Dermis microvascular lymphatic vessel endothelial cell (primary cell): ENCODE data around the gene SCN5A. TPM values are rescaled to one million over a fixed set of nuclear protein-coding genes. Genes with fewer than 3 reads are reported as not detected.

Experiments used
- DNase-seq, 2 donors: peaks; one replicate each; pipeline versions ENCODE4 v3.0.0 to v3.0.0-alpha.2; 2010; ENCODE audit warnings: low read depth in 2 of 2
- total RNA-seq: library from RNA; depleted of rRNA; stranded (reverse); fragments of >200 nt; gene quantifications from 2 replicates; pipeline ENCODE4 v1.2.1, GENCODE V29; 2014

Gene SCN5A
- total RNA-seq, 1 donor from 2014 or later, result 6.2 TPM

GRCh38 chr3:38562467-38562925 lies 87.0 kb downstream of the SCN5A start:
- DNase-seq, result no peak

- no peak for DNase-seq
Measured at GRCh38 chr3:38561746-38562466, 87.6 kb downstream of the SCN5A start.

DNA sequence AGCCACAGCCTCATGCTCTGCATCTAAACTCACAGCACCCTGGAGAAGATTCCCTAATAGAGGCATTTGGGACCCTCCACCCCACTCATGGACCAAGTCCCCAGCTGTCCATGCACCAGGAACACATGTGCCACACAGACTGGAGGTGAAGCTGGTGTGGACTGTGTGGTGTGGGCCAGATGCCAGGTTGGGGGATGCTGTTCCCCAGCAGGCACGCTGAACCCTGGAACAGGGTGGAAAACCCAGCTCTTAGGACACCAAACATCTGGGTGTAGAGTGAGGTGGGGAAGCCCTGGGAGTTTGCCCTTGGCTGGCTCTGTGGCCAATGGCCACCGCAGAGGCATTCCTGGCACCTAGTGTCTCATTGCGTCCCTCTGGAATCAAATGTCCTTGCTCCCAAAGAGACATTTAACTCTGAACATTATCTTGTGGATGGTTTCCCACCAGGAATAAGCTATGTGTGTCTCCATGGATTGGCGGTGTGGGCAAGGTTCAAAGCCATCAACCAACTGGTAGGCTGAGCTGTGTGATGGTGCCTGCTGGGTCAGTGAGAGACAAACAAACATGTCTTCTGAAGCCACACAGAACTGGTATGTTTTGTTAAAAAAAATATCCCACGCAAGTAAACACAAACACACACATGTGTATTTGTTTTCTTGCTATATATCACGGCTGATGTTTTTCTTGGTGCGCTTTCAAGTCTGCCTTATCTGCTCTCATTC lies 88.3 kb downstream of the SCN5A start:
- DNase-seq, result no peak

- DNase-seq, result no peak
Measured at GRCh38 chr3:38560284-38560683, 89.2 kb downstream of the SCN5A start.

GRCh38 chr3:38558864-38559263 lies 90.6 kb downstream of the SCN5A start:
- no peak for DNase-seq

DNA sequence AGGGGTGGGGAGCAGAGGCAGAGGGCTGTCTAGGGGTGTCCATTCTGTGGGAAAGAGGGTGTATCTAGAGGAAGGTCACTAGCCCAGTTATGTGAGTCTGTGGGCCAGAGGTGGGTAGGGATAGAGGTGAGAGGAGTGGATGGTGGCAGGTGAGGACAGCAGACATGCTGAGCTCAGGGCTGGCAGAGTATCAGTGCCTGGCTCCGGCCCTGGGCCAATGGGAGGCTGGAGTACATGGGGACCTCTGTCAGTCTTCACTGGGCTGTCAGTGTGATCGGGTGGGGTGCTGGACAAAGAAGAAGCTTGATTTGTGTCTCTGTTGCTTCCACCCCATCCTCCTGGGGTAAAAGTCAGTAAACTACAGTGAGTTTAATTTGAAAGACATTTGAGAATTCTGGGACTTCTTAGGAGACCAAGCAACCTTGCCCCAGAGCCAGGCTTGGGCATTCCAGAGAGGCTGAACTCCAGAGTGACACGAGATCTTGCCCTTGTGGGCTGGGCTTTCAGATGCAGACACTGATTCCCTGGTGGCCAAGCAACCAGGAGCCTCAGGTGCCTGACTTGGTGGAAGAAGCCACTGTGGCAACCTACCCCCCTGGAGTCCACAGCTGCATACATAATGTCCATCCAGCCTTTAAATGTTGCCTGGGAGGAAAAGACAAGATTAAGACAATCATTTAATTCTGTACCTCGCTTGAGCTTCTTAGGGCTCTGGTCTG lies 92.7 kb downstream of the SCN5A start:
- no peak for DNase-seq

- DNase-seq, result no peak
Measured at GRCh38 chr3:38555926-38556325, 93.6 kb downstream of the SCN5A start.

- no peak for DNase-seq
Measured at GRCh38 chr3:38555149-38555840, 94.2 kb downstream of the SCN5A start.

- no peak for DNase-seq
Measured at GRCh38 chr3:38554127-38554827, 95.2 kb downstream of the SCN5A start.

DNA sequence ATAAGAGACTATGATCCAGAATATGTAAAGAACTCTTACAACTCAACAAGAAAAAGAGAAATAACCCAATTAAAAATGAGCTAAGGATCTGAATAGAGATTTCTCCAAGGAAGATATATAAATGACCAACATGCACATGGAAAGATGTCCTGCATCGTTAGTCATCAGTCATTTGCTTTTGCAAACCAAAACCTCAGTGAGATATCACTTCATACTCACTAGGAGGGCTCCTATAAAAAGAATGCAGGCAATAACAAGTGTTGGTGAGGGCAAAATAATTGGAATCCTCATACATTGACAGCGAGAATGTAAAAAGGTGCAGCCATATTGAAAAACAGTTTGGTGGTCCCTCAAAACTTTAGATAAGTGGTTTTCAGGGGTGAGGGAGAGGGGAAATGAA lies 96.4 kb downstream of the SCN5A start:
- no peak for DNase-seq

GRCh38 chr3:38552364-38552763 lies 97.1 kb downstream of the SCN5A start:
- no peak for DNase-seq

DNA sequence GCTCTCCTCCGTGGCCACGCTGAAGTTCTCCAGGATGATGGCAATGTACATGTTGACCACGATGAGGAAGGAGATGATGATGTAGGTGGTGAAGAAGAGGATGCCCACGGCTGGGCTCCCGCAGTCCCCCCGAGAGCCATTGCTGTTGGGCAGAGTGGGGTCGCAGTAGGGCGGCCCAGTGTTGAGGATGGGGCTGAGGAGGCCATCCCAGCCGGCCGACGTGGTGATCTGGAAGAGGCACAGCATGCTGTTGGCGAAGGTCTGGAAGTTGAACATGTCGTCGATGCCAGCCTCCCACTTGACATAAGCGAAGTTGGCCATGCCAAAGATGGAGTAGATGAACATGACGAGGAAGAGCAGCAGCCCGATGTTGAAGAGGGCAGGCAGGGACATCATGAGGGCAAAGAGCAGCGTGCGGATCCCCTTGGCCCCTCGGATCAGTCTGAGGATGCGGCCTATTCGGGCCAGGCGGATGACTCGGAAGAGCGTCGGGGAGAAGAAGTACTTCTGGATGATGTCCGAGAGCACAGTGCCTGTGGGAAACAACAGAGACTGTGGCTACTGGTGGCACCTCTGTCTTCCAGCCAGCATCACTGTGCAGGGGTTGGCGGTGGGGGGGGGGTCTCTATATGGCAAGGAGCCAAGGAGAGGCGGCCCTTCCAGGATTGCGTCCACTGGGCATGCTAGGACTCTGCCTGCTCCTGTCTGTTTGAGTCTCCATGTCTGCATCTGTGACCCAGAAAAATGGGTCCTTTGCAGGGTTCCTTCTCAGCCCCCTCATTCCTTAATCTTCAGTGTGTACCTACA lies 98.3 kb downstream of the SCN5A start:
- DNase-seq, result no peak

- no peak for DNase-seq
Measured at GRCh38 chr3:38549957-38550840, 99.3 kb downstream of the SCN5A start.

- DNase-seq, result no peak
Measured at GRCh38 chr3:38549486-38549885, 100.0 kb downstream of the SCN5A start.

DNA sequence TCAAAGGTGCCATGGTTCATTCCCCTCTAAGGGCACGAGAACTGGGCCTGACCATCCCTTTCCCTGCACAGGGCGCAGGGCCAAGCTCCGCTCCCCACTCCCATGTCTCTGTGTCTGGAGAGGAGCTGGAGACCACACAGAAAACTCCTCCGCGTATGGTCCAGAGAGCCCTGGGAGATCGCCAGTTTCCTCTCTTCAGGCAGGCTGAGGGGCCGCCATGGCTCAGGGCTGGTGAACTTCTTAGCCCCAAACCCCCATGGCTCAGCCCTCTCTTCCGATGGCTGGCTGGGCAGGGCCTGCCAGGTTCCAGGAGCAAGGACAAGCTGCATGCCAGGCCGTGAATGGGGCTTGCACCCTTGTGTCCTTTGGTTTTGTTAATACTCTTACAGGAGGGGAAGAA lies 100.4 kb downstream of the SCN5A start:
- DNase-seq, result no peak

DNA sequence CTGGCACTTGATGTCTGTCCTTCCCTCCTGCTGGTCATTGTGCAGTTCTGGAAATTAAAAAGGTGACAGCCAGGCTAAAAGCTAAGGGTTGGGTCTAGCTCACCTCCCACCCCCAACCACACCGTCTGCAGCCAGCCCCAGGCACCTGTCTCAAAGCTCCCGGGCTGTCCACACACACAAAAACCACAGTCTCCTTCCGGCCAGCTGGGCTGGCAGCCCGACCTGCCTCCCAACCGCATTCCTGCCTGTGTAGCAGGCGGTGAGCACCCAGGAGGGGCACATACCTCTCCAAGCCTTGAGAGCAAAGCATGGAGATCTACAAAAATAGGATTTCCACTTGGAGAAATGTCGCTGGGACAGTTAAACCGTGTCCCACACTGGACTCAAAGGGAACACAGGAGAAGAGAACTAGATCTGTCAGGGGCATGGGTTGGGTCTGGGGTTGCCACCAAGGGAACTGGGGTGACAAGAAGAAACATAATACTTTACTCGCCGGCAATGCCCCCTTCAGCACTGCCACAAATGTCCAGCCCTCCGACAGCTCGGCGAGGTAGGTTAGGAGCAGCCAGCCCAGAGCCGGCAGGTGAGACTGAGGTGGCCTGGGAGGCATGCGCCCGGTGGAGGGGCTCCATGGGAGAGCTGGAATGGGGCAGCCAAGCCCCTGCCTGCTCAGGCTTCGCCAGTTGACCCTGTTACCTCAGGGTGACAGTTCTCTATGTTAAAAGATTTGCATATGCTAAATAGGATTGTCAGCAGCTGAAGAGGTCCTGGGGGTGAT lies 101.1 kb downstream of the SCN5A start:
- DNase-seq, result no peak

DNA sequence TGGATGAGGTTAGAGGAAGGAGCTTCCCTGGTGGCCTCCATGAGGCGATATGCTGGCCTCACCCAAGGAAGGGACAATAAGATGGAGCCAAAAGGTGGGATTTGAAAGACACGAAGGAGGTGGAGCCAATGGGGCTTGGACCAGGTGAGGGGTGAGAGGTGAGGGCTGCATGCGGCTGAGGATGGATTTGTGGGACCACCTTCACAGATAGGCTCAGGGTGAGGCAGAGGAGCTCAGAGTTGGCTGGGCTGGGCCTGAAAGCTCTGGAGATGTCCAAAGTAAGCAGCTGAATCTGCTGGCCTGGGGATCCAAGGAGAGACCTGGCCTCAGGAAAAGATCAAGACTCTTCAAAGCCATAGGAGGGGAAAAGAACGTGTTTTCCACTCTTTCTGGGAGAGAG lies 103.5 kb downstream of the SCN5A start:
- no peak for DNase-seq

- no peak for DNase-seq
Measured at GRCh38 chr3:38545550-38545949, 103.9 kb downstream of the SCN5A start.

DNA sequence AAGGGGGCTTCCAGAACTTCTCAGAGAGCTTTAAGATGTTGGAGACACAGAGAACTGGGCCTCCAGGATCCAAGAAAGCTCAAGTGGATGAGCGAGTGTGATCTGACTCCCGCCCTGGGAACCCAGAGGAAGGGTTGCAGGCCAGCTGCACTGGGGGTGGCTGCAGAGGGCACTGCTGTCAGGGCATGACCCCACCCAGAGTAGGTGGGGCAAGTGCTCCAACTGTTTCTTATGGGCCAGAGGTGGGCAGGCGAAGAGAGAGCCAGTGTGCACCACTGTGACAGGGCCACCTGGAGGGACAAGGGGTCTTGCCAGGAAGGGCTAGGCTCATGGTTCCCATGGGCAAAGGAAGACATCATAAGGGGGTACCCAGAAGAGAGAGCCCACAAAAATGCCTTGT lies 104.6 kb downstream of the SCN5A start:
- no peak for DNase-seq
